Measurements from ENCODE around the gene RALB. TPM values are rescaled to one million over a fixed set of nuclear protein-coding genes. Genes with fewer than 3 reads are reported as not detected.

RALB gene
- total and polyA plus RNA-seq, 2 of the 8 experiments (the other 6 are each of a cell fraction or from before 2014, with no cell fraction given) = 12.0 to 16.6 TPM

GRCh38 chr2:120237491-120237902 lies 15.2 kb upstream of the RALB start:
- H3K14ac ChIP-seq (ENCODE audit: insufficient read length) = no peak overlapping the region
- no peaks in the 10 kb centered on the region for H4K20me1 ChIP-seq (replicated peaks in 1 of 2; ENCODE audit: control insufficient read depth in 1 of 2, insufficient read depth in 2 of 2, low read length in 2 of 2)
- H3K23me2 ChIP-seq (ENCODE audit: low read depth, low read length) = no peaks in the 10 kb centered on the region
- no peak for DNase-seq (ENCODE audit: low read depth in 1 of 2, low spot score in 2 of 2)
- no peak overlapping the region for H2BK120ac ChIP-seq (replicated peaks; ENCODE audit: low read depth, low read length)
- no peak overlapping the region for H3K9ac ChIP-seq (replicated peaks in 1 of 4; ENCODE audit: extremely low read depth in 1 of 4, low read depth in 3 of 4, low read length in 3 of 4)
- H3K27ac ChIP-seq (ENCODE audit: low read depth, low read length) = no peak overlapping the region
- H2BK12ac ChIP-seq (ENCODE audit: low read depth, low read length) = 0 out of 2 replicates have a peak overlapping the region, but pooled peaks have one; percentile 77
- H3K23ac ChIP-seq (ENCODE audit: insufficient read length) = no peak overlapping the region
- H3K79me1 ChIP-seq (ENCODE audit: low read depth, low read length) = no peaks in the 10 kb centered on the region
- no peak overlapping the region for H2AK5ac ChIP-seq (ENCODE audit: low read depth, low read length)
- H4K5ac ChIP-seq (ENCODE audit: insufficient read length, low read depth, low read length) = no peak overlapping the region
- peaks cover 0 to 2% (median 0%) of the 10 kb centered on the region in 4 experiments; a peak in 2 of 7 replicates for H3K27me3 ChIP-seq (replicated peaks in 1 of 4; ENCODE audit: control insufficient read depth in 3 of 4, extremely low read depth in 1 of 4, insufficient read depth in 3 of 4, low read length in 3 of 4)
- no peaks in the 10 kb centered on the region for H3K36me3 ChIP-seq (ENCODE audit: control insufficient read depth in 2 of 4, insufficient read depth in 4 of 4, low read length in 3 of 4)
- peaks cover 0 to 22% (median 6%) of the 10 kb centered on the region in 4 experiments; a peak in 6 of 7 replicates for H3K4me1 ChIP-seq (replicated peaks in 1 of 4; ENCODE audit: control insufficient read depth in 3 of 4, insufficient read depth in 4 of 4, low read length in 3 of 4)
- H2AFZ ChIP-seq (ENCODE audit: low read length) = no peak overlapping the region
- 85% methylated on average over 10 of the region's 10 CpGs; no CpG with 5 or more reads in 1 of the 2 experiments for WGBS, 2 experiments (ENCODE audit: extremely low coverage in 1 of 2, insufficient coverage in 1 of 2, insufficient read length in 1 of 2, insufficient replicate concordance in 2 of 2, low coverage in 1 of 2, low lambda C conversion rate in 2 of 2, missing lambda C conversion rate in 1 of 2)
- H2BK15ac ChIP-seq (ENCODE audit: low read length) = 0 out of 2 replicates have a peak overlapping the region, but pooled peaks have one; percentile 81
- H3K79me2 ChIP-seq (ENCODE audit: control insufficient read depth in 1 of 2, insufficient read depth in 2 of 2, low read length in 2 of 2) = no peaks in the 10 kb centered on the region
- POLR2A ChIA-PET (ENCODE audit: partially characterized antibody) = interaction anchor here (0.7 kb wide), 1 partner anchor 332 kb away, joined by 3 read pairs; no protein-coding TSS in a partner anchor
- H2BK20ac ChIP-seq (ENCODE audit: low read length) = 0 out of 2 replicates have a peak overlapping the region, but pooled peaks have one; percentile 1
- FAIRE-seq = no peak
- H3K9me3 ChIP-seq (ENCODE audit: insufficient read depth in 2 of 2, low read depth in 1 of 2, low read length in 1 of 2) = no peaks in the 10 kb centered on the region
- no peak overlapping the region for H3K4me3 ChIP-seq (ENCODE audit: extremely low read depth in 1 of 4, insufficient read depth in 2 of 4, low read depth in 3 of 4, low read length in 4 of 4)
- peak overlapping the region; percentile 26; the same call in 1 of the 2 replicates for H2BK5ac ChIP-seq (ENCODE audit: low read depth, low read length)
- peak overlapping the region in 1 of 2 experiments; percentile 29; a peak in 1 of 4 replicates for H3K4me2 ChIP-seq (ENCODE audit: insufficient read depth in 1 of 2, low read depth in 2 of 2, low read length in 2 of 2)
- no peak overlapping the region for H3K56ac ChIP-seq (replicated peaks; ENCODE audit: insufficient read length, low read depth, low read length)
- CTCF ChIA-PET (ENCODE audit: partially characterized antibody) = no interaction called here
- H4K91ac ChIP-seq (replicated peaks; ENCODE audit: insufficient read length, low read length) = peak overlapping the region; percentile 86
- no peak overlapping the region for H3K4ac ChIP-seq (replicated peaks; ENCODE audit: insufficient read length, low read depth, low read length)
- no peak overlapping the region; the same call in 1 of the 2 replicates for H4K8ac ChIP-seq (ENCODE audit: extremely low read depth, insufficient read depth, low read length)
- H3K18ac ChIP-seq (ENCODE audit: extremely low read depth, low read length) = peak overlapping the region; percentile 78
- TF ChIP-seq FOSL1 (IDR thresholded peaks at IDR 0.05; ENCODE audit: insufficient read depth, low read depth, low read length) = no peak
- TF ChIP-seq SIN3A (conservative IDR thresholded peaks at IDR 0.05 in 1 of 2, IDR thresholded peaks at IDR 0.05 in 1 of 2; ENCODE audit: low read depth in 1 of 2, low read length in 2 of 2) = no peak
- no peak for TF ChIP-seq POLR2AphosphoS5 (IDR thresholded peaks at IDR 0.05; ENCODE audit: low read depth, low read length)
- TF ChIP-seq SP2 (IDR thresholded peaks at IDR 0.05; ENCODE audit: low read length) = no peak
- no peak for TF ChIP-seq SP4 (IDR thresholded peaks at IDR 0.05; ENCODE audit: low read length)
- no peak for TF ChIP-seq CEBPB (IDR thresholded peaks at IDR 0.05; ENCODE audit: low read depth, low read length)
- TF ChIP-seq JUND (IDR thresholded peaks at IDR 0.05; ENCODE audit: low read length) = no peak
- no peak for TF ChIP-seq TAF1 (IDR thresholded peaks at IDR 0.05; ENCODE audit: low read depth, low read length)
- no peak for TF ChIP-seq HDAC2 (IDR thresholded peaks at IDR 0.05; ENCODE audit: borderline replicate concordance in 1 of 2, low read depth in 2 of 2, low read length in 2 of 2)
- no peak for TF ChIP-seq CTCF (IDR thresholded peaks at IDR 0.05; ENCODE audit: control extremely low read depth in 1 of 3, insufficient read depth in 1 of 3, low read depth in 1 of 3, low read length in 3 of 3)
- TF ChIP-seq RBBP5 (IDR thresholded peaks at IDR 0.05; ENCODE audit: borderline replicate concordance, low read depth, low read length) = no peak
